Measurements from ENCODE around the gene USP20.
A peak's percentile ranks its signal among the peaks of the same experiment; 100 is the strongest.

Gene USP20

DNA sequence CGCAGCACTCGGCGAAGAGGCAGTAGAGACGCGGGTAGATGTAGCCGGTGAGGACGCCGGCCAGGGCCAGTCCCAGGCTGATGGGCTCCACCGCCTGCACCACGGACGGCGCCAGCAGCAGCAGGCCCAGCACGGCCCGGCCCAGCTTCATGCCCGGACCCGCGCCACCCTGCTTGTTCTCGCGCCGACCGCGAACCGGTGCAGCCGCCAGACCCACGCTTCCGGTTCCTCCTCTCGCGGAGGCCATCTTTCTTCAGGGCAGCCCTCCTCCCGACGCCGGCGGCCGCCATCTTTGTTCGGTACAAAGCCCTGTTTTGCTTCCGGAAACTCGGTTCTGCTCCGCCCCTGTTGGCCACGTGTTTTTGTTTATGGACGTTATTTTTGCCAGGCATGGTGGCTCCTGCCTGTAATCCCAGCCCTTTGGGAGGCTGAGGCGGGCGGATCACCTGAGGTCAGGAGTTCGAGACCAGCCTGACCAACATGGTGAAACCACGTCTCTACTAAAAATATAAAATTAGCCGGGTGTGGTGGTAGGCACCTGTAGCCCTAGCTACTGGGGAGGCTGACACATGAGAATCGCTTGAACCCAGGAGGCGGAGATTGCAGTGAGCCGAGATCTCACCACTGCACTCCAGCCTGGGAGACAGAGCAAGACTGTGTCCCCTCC is 11.2 kb upstream of the USP20 start, which contains the start of gene TOR1A:
TSS of gene TOR1A (minus strand) at position 202 of the 667 bp plus-strand sequence. CDS start at position 151, 51 bp downstream.
- TF ChIP-seq POLR2AphosphoS5 (IDR thresholded peaks at IDR 0.05; ENCODE audit: low read depth, low read length) (peak; percentile 87), POLR2A (IDR thresholded peaks at IDR 0.05; ENCODE audit: low read depth, low read length) (peak; percentile 93), TAF1 (IDR thresholded peaks at IDR 0.05; ENCODE audit: borderline replicate concordance, low read depth, low read length) (peak; percentile 89)
- peak; percentile 82 for FAIRE-seq
- DNase-seq (ENCODE audit: insufficient read length) = peak; percentile 90

DNA sequence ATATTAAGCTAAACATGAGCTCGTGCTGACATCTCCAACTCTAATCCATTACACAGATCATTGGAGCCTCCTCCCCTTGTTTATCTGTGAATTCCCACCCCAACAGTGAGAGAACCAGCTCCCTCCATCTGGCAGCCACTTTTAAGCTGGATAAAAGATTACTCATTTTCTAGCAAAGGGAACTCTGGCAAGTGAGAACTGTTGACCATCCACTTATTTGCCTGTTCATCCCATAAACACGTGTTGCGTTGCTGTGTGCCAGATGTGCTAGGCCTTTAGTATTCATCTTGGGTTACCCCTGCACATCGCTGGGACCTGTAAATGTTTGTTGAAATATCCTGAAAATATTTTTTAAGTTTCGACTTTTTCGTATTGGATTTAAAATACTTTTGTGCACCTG is 8.9 kb upstream of the USP20 start:
- FAIRE-seq = no peak
- no peak for DNase-seq (ENCODE audit: insufficient read length)
- TF ChIP-seq POLR2A (IDR thresholded peaks at IDR 0.05; ENCODE audit: low read depth, low read length) (no peak), POLR2AphosphoS5 (IDR thresholded peaks at IDR 0.05; ENCODE audit: low read depth, low read length) (no peak; the same call in 1 of the 2 replicates), TAF1 (IDR thresholded peaks at IDR 0.05; ENCODE audit: borderline replicate concordance, low read depth, low read length) (no peak)

DNA sequence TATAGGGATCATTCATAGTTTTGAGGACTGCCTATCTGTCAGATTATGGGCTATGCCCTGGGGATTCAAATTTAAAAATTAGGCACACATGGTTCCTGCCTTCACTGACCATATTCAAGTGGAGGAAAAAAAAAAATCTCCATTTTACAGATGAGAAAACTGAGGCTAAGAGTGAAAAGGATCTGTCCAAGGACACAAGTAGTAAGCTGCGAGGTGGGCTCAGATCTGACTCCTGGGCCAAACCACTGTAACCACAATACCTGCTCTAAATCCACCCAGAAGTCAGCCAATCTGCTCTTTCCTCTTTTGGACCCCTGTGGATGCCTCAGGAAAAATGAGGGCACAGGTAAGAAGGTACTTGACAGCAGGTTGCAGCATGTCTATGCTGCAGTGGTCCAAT is 8.5 kb upstream of the USP20 start:
- no peak for DNase-seq (ENCODE audit: insufficient read length)
- no peak for FAIRE-seq
- no peak for TF ChIP-seq TAF1 (IDR thresholded peaks at IDR 0.05; ENCODE audit: borderline replicate concordance, low read depth, low read length)
- TF ChIP-seq POLR2AphosphoS5 (IDR thresholded peaks at IDR 0.05; ENCODE audit: low read depth, low read length) = no peak
- no peak for TF ChIP-seq POLR2A (IDR thresholded peaks at IDR 0.05; ENCODE audit: low read depth, low read length)

DNA sequence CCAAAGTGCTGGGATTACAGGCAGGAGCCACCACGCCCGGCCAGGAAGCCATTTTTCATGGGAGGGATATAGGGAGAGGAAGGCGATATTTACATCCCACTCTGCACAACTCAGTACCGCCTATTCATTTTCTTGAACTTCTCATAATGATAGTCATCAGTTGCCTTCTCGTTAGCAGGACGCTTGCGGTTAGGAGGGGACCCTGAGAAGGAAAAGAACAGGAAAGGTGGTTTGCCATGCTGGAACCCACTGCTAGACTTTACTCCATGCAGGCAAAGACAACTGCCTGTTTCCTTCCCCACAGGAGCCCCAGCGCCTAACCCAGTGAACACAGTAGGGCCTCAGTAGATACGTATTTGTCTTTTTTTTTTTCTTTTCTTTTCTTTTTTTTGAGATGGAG is 7.2 kb upstream of the USP20 start:
- TF ChIP-seq POLR2A (IDR thresholded peaks at IDR 0.05; ENCODE audit: low read depth, low read length) (no peak), POLR2AphosphoS5 (IDR thresholded peaks at IDR 0.05; ENCODE audit: low read depth, low read length) (no peak), TAF1 (IDR thresholded peaks at IDR 0.05; ENCODE audit: borderline replicate concordance, low read depth, low read length) (no peak)
- FAIRE-seq = no peak
- DNase-seq (ENCODE audit: insufficient read length) = no peak

DNA sequence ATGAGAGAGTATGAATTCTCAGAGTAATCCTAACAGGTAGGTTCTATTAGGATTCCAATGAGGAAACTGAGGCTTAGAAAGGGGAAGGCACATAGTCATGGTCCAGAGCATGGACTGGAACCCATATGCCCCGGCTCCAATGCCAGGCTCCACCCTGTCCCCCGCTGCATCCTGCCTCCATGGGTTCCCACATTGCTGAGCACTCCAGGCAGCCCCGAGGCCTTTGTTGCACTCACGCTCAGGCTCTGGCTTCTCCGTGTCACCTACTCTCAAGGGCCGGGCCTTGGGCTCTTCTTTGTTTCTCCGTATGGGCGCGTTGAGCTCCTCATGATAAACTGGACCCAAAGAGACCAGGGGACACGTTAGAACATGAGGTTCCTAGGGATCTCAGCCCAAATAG is 6.3 kb upstream of the USP20 start:
- FAIRE-seq (no peak), DNase-seq (ENCODE audit: insufficient read length) (no peak)
- no peak for TF ChIP-seq POLR2AphosphoS5 (IDR thresholded peaks at IDR 0.05; ENCODE audit: low read depth, low read length)
- TF ChIP-seq TAF1 (IDR thresholded peaks at IDR 0.05; ENCODE audit: borderline replicate concordance, low read depth, low read length) = no peak
- TF ChIP-seq POLR2A (IDR thresholded peaks at IDR 0.05; ENCODE audit: low read depth, low read length) = no peak

DNA sequence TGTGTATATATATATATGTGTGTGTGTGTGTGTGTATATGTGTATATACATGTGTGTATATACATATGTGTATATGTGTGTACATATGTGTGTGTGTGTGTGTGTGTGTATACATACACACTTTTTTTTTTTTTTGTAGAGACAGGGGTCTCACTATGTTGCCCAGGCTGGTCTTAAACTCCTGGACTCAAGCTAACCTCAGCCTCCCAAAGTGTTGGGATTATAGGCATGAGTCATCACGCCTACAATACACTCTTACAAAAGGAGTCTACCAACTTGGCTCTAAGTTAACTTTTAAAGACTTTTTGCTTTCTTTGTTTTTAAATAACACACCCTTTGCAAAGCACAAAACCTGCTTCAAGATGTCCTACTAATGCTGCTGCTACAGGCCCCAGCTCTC is 2.3 kb upstream of the USP20 start:
- DNase-seq (ENCODE audit: insufficient read length) (no peak), FAIRE-seq (no peak)
- TF ChIP-seq POLR2AphosphoS5 (IDR thresholded peaks at IDR 0.05; ENCODE audit: low read depth, low read length) (no peak), POLR2A (IDR thresholded peaks at IDR 0.05; ENCODE audit: low read depth, low read length) (no peak), TAF1 (IDR thresholded peaks at IDR 0.05; ENCODE audit: borderline replicate concordance, low read depth, low read length) (no peak)

DNA sequence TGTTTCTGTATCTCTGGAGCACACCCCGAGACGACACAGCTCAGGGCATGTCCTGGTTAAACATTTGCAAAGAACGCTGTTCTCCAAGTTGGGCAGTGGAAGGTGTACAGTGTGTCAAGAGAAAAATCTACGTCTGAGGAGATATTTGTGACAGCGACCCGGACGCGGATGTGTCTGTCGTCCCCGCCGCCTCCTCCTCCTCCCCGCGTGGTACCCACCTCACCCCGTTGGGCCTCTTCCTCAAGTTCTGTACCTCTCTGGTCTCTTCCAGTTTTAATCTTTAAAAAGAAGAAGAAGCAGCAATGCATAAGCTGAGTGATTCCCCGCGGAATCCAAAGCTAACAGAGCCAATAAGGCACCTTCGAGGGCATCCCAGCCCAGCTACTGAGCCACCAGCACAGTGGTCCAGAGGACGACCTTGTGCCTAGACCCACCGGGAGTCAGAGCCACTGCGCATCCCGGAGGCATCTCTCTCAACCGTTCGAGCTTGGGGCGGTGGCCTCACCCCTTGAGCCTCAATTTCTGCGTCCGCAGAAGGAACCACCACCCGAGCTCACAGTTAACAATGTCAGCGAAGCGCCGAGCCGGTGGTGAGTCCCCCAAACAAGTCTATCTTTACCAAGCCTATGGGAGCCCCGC is 650 bp upstream of the USP20 start:
- no peak for TF ChIP-seq TAF1 (IDR thresholded peaks at IDR 0.05; ENCODE audit: borderline replicate concordance, low read depth, low read length)
- no peak for TF ChIP-seq POLR2AphosphoS5 (IDR thresholded peaks at IDR 0.05; ENCODE audit: low read depth, low read length)
- TF ChIP-seq POLR2A (IDR thresholded peaks at IDR 0.05; ENCODE audit: low read depth, low read length) = no peak
- no peak for DNase-seq (ENCODE audit: insufficient read length)
- FAIRE-seq = no peak

DNA sequence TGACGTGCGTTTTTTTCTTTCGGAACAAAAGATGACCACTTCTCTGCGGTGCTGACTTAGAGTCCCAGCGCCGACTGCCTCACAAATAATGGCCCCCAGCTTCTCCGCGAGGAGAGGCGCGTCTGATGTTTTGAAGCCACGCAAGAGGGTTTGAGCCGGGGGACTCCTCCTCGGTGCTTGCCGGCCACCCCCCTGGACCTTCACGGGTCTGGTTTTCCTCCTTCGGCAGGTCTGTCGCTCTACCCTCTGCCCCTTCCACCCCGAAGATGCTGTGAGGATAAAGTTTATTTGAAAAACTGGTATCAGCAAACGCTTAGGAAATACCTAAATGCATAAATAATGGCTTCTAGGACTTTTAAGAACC is 584 bp downstream of the USP20 start:
- DNase-seq (ENCODE audit: insufficient read length) (no peak), FAIRE-seq (no peak)
- TF ChIP-seq TAF1 (IDR thresholded peaks at IDR 0.05; ENCODE audit: borderline replicate concordance, low read depth, low read length) = no peak
- no peak for TF ChIP-seq POLR2AphosphoS5 (IDR thresholded peaks at IDR 0.05; ENCODE audit: low read depth, low read length)
- TF ChIP-seq POLR2A (IDR thresholded peaks at IDR 0.05; ENCODE audit: low read depth, low read length) = no peak

DNA sequence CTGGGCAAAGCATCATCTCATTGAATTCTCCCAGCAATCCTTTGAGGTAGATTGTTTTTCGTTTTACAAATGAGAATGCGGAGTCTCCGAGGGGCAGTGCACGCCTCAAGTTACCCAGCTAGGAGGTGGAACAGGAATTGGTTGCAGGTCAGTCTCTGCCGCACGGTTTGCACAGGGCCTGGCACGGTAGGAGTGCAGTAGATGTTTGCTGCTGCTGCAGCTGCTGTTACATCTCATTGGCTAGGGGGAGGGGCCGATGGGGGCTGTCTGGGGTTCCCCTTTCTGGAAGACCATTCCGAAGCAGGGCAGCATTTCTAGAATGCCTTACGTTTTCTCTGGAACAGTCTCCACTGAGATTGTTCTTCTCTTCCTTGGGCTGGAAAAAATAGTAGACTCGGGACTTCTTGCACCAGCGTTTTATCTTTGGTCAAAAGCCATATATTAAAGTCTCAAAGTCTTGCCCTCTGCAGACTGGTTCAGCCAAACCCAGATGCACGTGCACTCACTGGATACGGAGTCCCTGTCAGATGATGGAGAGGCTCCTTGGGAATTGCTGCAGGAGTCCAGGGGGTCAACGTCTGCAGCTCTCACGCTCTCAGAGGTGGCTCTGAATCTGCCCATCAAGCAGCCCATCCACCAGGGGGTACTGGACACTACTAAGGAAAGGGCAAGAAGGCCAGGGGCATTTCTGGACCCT is 1.2 kb downstream of the USP20 start:
- no peak for FAIRE-seq
- TF ChIP-seq POLR2AphosphoS5 (IDR thresholded peaks at IDR 0.05; ENCODE audit: low read depth, low read length) (0 out of 2 replicates have a peak, but pooled peaks have one; percentile 28), POLR2A (IDR thresholded peaks at IDR 0.05; ENCODE audit: low read depth, low read length) (no peak)
- DNase-seq (ENCODE audit: insufficient read length) = no peak

DNA sequence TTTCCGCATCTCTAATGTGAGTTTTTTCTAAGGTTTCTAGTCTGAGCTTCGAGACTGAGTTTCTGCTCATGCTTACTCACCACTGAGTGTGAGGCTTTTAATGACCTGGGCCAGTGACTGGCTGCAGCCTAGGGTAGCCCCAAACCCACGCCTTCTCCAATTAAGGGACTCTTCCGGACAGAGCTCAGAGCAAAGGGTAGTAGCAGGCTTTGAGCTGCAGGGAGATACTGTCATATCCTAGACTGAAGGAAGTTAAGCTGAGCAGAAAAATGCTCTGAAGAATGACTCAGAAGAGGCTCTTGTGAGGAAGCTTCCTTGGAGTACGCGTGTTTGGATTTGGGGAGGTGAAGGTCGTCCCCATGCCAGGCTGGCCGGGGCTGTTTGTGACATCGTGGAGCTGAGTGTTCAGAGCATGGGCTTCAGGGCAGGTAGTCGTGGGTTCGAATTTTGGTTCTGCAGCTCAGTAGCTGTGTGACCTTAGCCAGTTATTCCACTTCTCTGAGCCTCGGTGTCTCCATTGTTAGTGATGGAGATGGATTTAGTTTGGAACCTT is 3.5 kb downstream of the USP20 start:
- TF ChIP-seq POLR2A (IDR thresholded peaks at IDR 0.05; ENCODE audit: low read depth, low read length) = no peak
- no peak for FAIRE-seq
- no peak for DNase-seq (ENCODE audit: insufficient read length)

DNA sequence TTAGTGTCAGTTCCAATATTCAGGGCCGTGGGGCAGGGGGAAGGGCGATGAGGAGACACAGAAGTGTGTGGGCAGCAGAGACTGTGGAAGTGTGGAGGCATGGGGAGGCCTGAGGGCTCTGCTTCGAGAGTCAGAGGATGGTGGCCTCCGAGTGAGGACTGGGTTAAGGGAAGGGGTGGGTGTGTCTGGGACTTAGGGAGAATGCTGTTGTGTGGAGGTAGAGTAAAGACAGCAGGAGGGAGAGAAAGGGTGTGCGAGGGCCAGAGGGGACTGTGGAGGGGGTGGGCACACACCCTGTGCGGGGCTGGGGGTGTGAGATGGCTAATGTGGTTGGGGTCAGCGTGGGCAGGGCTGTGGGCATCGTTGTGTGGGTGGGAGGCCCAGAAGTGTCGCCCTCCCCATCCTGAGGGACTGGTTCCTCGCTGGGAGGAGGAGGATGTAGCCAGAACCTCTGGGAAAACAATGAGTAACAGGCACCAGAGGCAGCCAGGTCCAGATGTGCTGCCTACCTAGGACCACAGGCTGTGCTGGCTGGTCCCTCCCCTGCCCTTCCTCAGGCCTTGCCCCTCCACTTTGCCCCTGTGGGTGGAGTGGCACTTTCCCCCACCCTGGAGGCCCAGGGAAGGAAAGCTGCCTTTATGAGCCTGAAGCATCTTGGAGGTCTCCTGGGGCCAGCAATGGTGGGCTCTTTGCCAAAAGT is 4.2 kb downstream of the USP20 start:
- no peak for DNase-seq (ENCODE audit: insufficient read length)
- TF ChIP-seq TAF1 (IDR thresholded peaks at IDR 0.05; ENCODE audit: borderline replicate concordance, low read depth, low read length) (no peak), POLR2AphosphoS5 (IDR thresholded peaks at IDR 0.05; ENCODE audit: low read depth, low read length) (no peak), POLR2A (IDR thresholded peaks at IDR 0.05; ENCODE audit: low read depth, low read length) (no peak)
- no peak for FAIRE-seq

Data from GM12892 (cell line).